Measurements from ENCODE around the gene LDB1. TPM values are rescaled to one million over a fixed set of nuclear protein-coding genes. Genes with fewer than 3 reads are reported as not detected.

The LDB1 gene
- total RNA-seq, 2 donors from 2014 or later: 30.8 to 31.4 TPM

DNA sequence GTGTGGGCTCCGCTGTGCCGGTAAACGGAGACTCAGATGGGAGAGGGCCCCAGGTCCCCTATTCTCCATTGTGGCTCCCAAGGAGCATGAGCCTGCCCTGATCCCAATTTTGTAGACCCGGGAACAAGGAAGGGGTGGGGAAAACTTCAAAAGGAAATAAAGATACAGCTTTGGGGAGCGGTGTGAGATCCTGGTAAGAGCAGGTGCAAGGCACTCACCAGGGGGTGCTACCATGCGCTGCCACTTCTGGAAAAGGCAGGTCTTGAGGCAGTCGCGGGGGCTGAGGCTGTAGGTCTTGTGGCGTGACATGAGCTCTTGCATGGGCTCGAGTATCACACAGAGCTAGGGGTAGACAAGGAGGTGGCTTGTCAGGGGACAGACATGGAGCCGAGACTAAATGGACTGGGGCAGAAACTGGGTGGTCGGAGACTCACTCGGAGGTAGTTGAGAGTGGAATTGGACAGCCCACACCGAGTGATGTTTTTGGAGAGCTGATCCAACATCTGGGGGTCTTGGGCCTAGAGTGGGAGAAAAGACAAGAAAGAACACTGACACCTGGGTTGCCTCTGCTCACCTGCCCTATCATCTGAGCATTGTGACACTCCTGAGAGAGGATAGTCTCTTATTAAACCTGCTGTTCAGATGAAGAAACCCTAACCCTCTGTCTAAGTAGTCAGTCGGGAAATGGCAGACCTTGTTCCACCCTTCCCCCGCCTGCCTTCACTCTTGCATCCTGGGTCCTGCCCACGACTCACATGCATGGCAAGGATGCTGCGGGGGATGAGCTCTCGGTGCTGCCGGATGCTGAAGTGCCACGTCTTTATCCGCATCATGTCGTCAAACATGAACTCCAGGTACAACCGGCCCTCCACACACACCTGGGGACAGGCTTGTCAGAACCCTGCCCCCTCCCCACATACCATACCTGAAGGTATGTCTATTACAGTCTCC, 10.7 kb downstream of the LDB1 start:
- Histone ChIP-seq H3K9me3 (no peaks in the 10 kb centered on the region), H3K4me1 (peaks cover 12% of the 10 kb centered on the region), H3K27me3 (no peaks in the 10 kb centered on the region), H3K9ac (ENCODE audit: low read depth in 2 of 2, low read length in 2 of 2) (no peak overlapping the region), H3K4me3 (no peak overlapping the region), H3K27ac (no peak overlapping the region), H3K36me3 (peaks cover 30% of the 10 kb centered on the region)
- intact Hi-C loops (cut with DNase I): no loop called here
- TF ChIP-seq, protein P1, sequence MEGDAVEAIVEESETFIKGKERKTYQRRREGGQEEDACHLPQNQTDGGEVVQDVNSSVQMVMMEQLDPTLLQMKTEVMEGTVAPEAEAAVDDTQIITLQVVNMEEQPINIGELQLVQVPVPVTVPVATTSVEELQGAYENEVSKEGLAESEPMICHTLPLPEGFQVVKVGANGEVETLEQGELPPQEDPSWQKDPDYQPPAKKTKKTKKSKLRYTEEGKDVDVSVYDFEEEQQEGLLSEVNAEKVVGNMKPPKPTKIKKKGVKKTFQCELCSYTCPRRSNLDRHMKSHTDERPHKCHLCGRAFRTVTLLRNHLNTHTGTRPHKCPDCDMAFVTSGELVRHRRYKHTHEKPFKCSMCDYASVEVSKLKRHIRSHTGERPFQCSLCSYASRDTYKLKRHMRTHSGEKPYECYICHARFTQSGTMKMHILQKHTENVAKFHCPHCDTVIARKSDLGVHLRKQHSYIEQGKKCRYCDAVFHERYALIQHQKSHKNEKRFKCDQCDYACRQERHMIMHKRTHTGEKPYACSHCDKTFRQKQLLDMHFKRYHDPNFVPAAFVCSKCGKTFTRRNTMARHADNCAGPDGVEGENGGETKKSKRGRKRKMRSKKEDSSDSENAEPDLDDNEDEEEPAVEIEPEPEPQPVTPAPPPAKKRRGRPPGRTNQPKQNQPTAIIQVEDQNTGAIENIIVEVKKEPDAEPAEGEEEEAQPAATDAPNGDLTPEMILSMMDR (IDR thresholded peaks at IDR 0.05): no peak
- DNase-seq: no peak

DNA sequence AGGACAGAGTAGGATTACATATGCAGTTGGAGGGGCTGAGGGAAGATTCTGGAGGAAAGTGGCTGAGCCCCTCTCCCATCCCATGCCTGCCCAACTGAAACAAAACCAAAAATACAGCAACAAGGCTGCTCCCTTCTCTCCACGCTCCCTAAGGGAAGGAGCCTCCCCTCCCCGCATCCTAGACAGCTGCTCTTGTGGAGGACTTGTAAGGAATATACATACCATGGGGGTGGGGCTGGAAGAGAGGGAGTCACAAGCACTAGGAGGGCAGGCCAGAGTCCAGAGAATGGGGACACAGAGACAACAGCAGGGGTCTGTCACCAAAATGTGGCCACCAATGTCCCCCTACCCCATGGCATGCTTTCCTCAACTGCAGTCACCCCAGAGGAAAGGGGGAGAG, 13.2 kb downstream of the LDB1 start:
- DNase-seq: no peak
- intact Hi-C loops (cut with DNase I): no loop called here
- peaks cover 30% of the 10 kb centered on the region for H3K36me3 ChIP-seq

DNA sequence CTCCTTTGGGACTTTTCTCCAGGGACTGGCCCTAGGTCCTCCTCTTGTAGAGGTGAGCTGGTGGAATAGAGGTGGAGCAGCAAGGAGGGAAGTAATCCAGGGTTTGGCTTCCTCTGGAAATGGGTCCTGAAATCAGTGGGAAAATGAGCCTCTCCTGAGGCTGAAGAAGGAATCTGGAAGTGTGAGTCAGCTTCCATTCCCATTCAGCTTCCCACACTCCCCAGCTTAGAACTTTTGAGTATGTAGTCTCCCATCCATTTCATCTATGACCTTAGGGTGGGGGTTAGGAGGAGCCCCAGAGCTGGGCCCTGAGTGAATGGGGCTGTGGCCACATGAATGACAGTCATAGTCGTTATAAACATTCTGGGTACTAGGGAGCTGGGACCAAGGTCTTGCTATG, 17.7 kb downstream of the LDB1 start:
- TF ChIP-seq, protein P1 (IDR thresholded peaks at IDR 0.05): no peak
- intact Hi-C loops (cut with DNase I): no loop called here
- no peaks in the 10 kb centered on the region for H3K27me3 ChIP-seq
- DNase-seq: no peak
- no peak overlapping the region for H3K4me3 ChIP-seq
- H3K9ac ChIP-seq (ENCODE audit: low read depth in 2 of 2, low read length in 2 of 2): no peak overlapping the region
- no peaks in the 10 kb centered on the region for H3K4me1 ChIP-seq
- H3K36me3 ChIP-seq: no peaks in the 10 kb centered on the region
- H3K27ac ChIP-seq: no peak overlapping the region
- no peaks in the 10 kb centered on the region for H3K9me3 ChIP-seq

More for the DNA sequence above, 13.2 kb downstream of the LDB1 start:
- TF ChIP-seq, protein P1 (IDR thresholded peaks at IDR 0.05): no peak
- Histone ChIP-seq H3K27ac (no peak overlapping the region), H3K9ac (ENCODE audit: low read depth in 2 of 2, low read length in 2 of 2) (no peak overlapping the region), H3K4me3 (no peak overlapping the region), H3K27me3 (no peaks in the 10 kb centered on the region), H3K4me1 (no peaks in the 10 kb centered on the region), H3K9me3 (no peaks in the 10 kb centered on the region)

DNA sequence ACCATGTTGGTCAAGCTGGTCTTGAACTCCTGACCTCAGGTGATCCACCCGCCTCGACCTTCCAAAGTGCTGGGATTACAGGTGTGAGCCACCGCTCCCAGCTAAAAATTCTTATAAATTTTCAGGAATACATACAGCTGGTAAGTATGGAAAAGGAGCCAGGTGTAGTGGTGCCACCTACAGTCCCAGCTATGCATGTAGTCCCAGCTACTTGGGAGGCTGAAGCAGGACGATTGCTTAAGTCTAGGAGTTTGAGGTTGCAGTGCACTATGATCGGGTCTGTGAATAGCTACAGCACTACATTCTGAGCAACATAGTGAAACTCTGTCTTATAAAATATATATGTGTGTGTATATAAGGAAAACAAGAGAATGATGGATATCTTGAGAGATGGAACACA, 19.0 kb downstream of the LDB1 start:
- Histone ChIP-seq H3K9ac (ENCODE audit: low read depth in 2 of 2, low read length in 2 of 2) (no peak overlapping the region), H3K4me3 (no peak overlapping the region), H3K4me1 (no peaks in the 10 kb centered on the region), H3K27me3 (no peaks in the 10 kb centered on the region), H3K36me3 (no peaks in the 10 kb centered on the region), H3K9me3 (no peaks in the 10 kb centered on the region), H3K27ac (no peak overlapping the region)
- intact Hi-C loops (cut with DNase I): no loop called here
- DNase-seq: no peak
- TF ChIP-seq, protein P1 (IDR thresholded peaks at IDR 0.05): no peak

DNA sequence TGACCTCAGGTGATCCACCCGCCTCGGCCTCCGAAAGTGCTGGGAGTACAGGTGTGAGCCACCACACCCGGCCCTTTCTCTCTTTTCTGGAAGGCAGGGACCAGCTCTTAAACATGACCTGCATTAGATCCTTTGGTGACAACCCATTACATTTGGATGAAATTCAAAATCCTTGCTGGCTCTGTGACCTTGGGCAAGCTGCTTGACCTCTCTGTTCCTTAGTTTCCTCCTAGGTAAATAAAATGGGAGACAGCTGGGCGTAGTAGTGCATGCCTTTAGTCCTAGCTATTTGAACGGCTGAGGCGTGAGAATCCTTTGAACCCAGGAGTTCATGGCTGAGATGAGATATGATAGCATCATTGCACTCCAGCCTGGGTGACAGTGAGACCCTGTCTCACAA, 23.7 kb downstream of the LDB1 start:
- H3K4me3 ChIP-seq: no peak overlapping the region
- DNase-seq: no peak

More for the DNA sequence above, 23.7 kb downstream of the LDB1 start:
- no peaks in the 10 kb centered on the region for H3K27me3 ChIP-seq
- H3K36me3 ChIP-seq: no peaks in the 10 kb centered on the region
- no peak overlapping the region for H3K27ac ChIP-seq
- TF ChIP-seq, protein P1 (IDR thresholded peaks at IDR 0.05): no peak
- no peak overlapping the region for H3K9ac ChIP-seq (ENCODE audit: low read depth in 2 of 2, low read length in 2 of 2)
- no peaks in the 10 kb centered on the region for H3K4me1 ChIP-seq
- intact Hi-C loops (cut with DNase I): no loop called here
- no peaks in the 10 kb centered on the region for H3K9me3 ChIP-seq

Measured in colonic mucosa (tissue), 4 donors.